HG02943 (cell line): Measurements from ENCODE around the gene TCF4.

ENCODE experiments used
- ATAC-seq: cut with Tn5 transposase; IDR thresholded peaks from one replicate; pipeline ENCODE4 v1.9.1; 2021; ENCODE audit warnings: mild to moderate bottlenecking, low read depth, moderate library complexity; ENCODE audit not compliant: unreplicated experiment

The TCF4 gene

GRCh38 chr18:55275039-55275901, 312.7 kb downstream of the TCF4 start:
- no peak for ATAC-seq

GRCh38 chr18:55272510-55273243, 315.3 kb downstream of the TCF4 start:
- ATAC-seq = no peak

- ATAC-seq = no peak
Observed at GRCh38 chr18:55269622-55270021, 318.4 kb downstream of the TCF4 start.

GRCh38 chr18:55268628-55269275, 319.2 kb downstream of the TCF4 start:
- peak; percentile 40 for ATAC-seq

GRCh38 chr18:55268151-55268601, 319.8 kb downstream of the TCF4 start:
- peak; percentile 59 for ATAC-seq

- no peak for ATAC-seq
Observed at GRCh38 chr18:55266981-55267380, 321.0 kb downstream of the TCF4 start.

- peak; percentile 53 for ATAC-seq
Observed at GRCh38 chr18:55265984-55266383, 322.0 kb downstream of the TCF4 start.

- ATAC-seq = no peak
Observed at GRCh38 chr18:55265130-55265675, 322.8 kb downstream of the TCF4 start.

- no peak for ATAC-seq
Observed at GRCh38 chr18:55264108-55264507, 323.9 kb downstream of the TCF4 start.

- ATAC-seq = no peak
Observed at GRCh38 chr18:55262021-55262560, 325.9 kb downstream of the TCF4 start.

GRCh38 chr18:55261253-55261652, 326.7 kb downstream of the TCF4 start:
- no peak for ATAC-seq

GRCh38 chr18:55258088-55258487, 329.9 kb downstream of the TCF4 start:
- ATAC-seq = no peak

- no peak for ATAC-seq
Observed at GRCh38 chr18:55256929-55257289, 331.1 kb downstream of the TCF4 start.

GRCh38 chr18:55256226-55256928, 331.6 kb downstream of the TCF4 start:
- ATAC-seq = no peak

- no peak for ATAC-seq
Observed at GRCh38 chr18:55253814-55254213, 334.2 kb downstream of the TCF4 start.

- peak; percentile 48 for ATAC-seq
Observed at GRCh38 chr18:55252901-55253300, 335.1 kb downstream of the TCF4 start.

- ATAC-seq = no peak
Observed at GRCh38 chr18:55252053-55252675, 335.8 kb downstream of the TCF4 start.

GRCh38 chr18:55251254-55251971, 336.6 kb downstream of the TCF4 start:
- ATAC-seq = no peak

GRCh38 chr18:55250768-55251173, 337.2 kb downstream of the TCF4 start:
- no peak for ATAC-seq
